ENCODE data around the gene YTHDF1.
"Not testable (repeated sequence)": the region's sequence is repeated elsewhere in the genome, so short reads cannot be mapped to it uniquely, and the experiment has no call there.

The YTHDF1 gene

DNA sequence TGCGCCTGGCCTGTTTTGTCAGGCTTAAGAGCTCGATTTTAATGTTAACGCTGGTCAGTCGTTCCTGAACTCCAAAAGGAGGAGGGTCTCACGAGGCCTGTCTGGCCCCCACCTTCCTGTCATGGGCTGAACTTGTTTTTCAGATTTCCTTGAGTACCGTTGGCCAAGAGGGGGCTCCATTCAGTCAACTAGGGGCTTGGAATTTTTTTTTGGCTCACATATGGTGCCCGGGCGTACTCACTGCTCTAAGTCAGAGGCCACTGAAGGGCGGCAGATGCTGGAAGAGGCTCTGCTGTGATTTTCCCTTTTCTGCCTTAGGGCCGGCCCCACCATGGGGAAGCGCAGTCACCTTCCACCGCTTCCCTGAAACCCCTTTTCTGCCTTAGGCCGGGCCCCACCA is 12.9 kb upstream of the YTHDF1 start:
- Histone ChIP-seq H3K4me3 (ENCODE audit: insufficient read depth, low read depth, low read length) (no peak overlapping the region), H3K27ac (ENCODE audit: insufficient read depth, low read depth, low read length, poor library complexity, severe bottlenecking) (no peak overlapping the region), H3K4me1 (ENCODE audit: control insufficient read depth, insufficient read depth, low read length) (peaks cover 15% of the 10 kb centered on the region), H3K27me3 (ENCODE audit: control insufficient read depth, insufficient read depth, low read length, poor library complexity, severe bottlenecking) (no peaks in the 10 kb centered on the region), H3K36me3 (ENCODE audit: control insufficient read depth, insufficient read depth, low read length) (no peaks in the 10 kb centered on the region), H3K9me3 (ENCODE audit: control insufficient read depth, low read length) (no peaks in the 10 kb centered on the region)
- WGBS, 2 experiments, result 56 to 58% methylated on average over 13 of the region's 13 CpGs

DNA sequence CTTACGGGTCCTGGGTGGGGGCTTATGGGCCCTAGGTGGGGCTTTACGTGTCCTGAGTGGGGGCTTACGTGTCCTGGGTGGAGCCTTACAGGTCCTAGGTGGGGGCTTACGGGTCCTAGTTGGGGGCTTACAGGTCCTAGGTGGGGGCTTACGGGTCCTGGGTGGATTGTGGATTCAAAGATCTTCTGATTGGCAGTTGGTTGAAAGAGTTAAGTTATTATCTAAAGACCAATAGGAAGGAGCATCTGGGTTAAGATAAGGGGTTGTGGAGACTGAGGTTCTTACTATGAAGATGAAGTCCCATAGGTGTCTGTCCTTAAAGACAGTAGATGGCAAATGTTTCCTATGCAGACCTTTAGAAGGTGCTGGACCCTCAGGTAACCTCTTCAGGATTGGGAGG is 11.3 kb upstream of the YTHDF1 start:
- 96 to 97% methylated on average over 5 of the region's 5 CpGs for WGBS, 2 experiments
- no peaks in the 10 kb centered on the region for H3K9me3 ChIP-seq (ENCODE audit: control insufficient read depth, low read length)
- H3K4me3 ChIP-seq (ENCODE audit: insufficient read depth, low read depth, low read length), result no peak overlapping the region
- H3K27me3 ChIP-seq (ENCODE audit: control insufficient read depth, insufficient read depth, low read length, poor library complexity, severe bottlenecking), result no peaks in the 10 kb centered on the region
- no peak overlapping the region for H3K27ac ChIP-seq (ENCODE audit: insufficient read depth, low read depth, low read length, poor library complexity, severe bottlenecking)
- no peaks in the 10 kb centered on the region for H3K36me3 ChIP-seq (ENCODE audit: control insufficient read depth, insufficient read depth, low read length)
- H3K4me1 ChIP-seq (ENCODE audit: control insufficient read depth, insufficient read depth, low read length), result peaks cover 15% of the 10 kb centered on the region

GRCh38 chr20:63226042-63226943 is 10.4 kb upstream of the YTHDF1 start:
- H3K36me3 ChIP-seq (ENCODE audit: control insufficient read depth, insufficient read depth, low read length), result no peaks in the 10 kb centered on the region
- peaks cover 4% of the 10 kb centered on the region for H3K27me3 ChIP-seq (ENCODE audit: control insufficient read depth, insufficient read depth, low read length, poor library complexity, severe bottlenecking)
- H3K27ac ChIP-seq (ENCODE audit: insufficient read depth, low read depth, low read length, poor library complexity, severe bottlenecking), result no peak overlapping the region
- H3K9me3 ChIP-seq (ENCODE audit: control insufficient read depth, low read length), result no peaks in the 10 kb centered on the region
- no peak overlapping the region for H3K4me3 ChIP-seq (ENCODE audit: insufficient read depth, low read depth, low read length)
- WGBS, 2 experiments, result 86 to 87% methylated on average over 19 of the region's 19 CpGs
- peaks cover 15% of the 10 kb centered on the region for H3K4me1 ChIP-seq (ENCODE audit: control insufficient read depth, insufficient read depth, low read length)

- no peak overlapping the region for H3K27ac ChIP-seq (ENCODE audit: insufficient read depth, low read depth, low read length, poor library complexity, severe bottlenecking)
- H3K27me3 ChIP-seq (ENCODE audit: control insufficient read depth, insufficient read depth, low read length, poor library complexity, severe bottlenecking), result peaks cover 11% of the 10 kb centered on the region
- 89 to 90% methylated on average over 7 of the region's 7 CpGs for WGBS, 2 experiments
- peaks cover 15% of the 10 kb centered on the region for H3K4me1 ChIP-seq (ENCODE audit: control insufficient read depth, insufficient read depth, low read length)
- no peaks in the 10 kb centered on the region for H3K9me3 ChIP-seq (ENCODE audit: control insufficient read depth, low read length)
- no peaks in the 10 kb centered on the region for H3K36me3 ChIP-seq (ENCODE audit: control insufficient read depth, insufficient read depth, low read length)
- no peak overlapping the region for H3K4me3 ChIP-seq (ENCODE audit: insufficient read depth, low read depth, low read length)
Observed at GRCh38 chr20:63225082-63225454, 9.1 kb upstream of the YTHDF1 start.

GRCh38 chr20:63224412-63225081 is 8.6 kb upstream of the YTHDF1 start:
- Histone ChIP-seq H3K4me1 (ENCODE audit: control insufficient read depth, insufficient read depth, low read length) (peaks cover 12% of the 10 kb centered on the region), H3K27ac (ENCODE audit: insufficient read depth, low read depth, low read length, poor library complexity, severe bottlenecking) (no peak overlapping the region), H3K9me3 (ENCODE audit: control insufficient read depth, low read length) (no peaks in the 10 kb centered on the region), H3K36me3 (ENCODE audit: control insufficient read depth, insufficient read depth, low read length) (no peaks in the 10 kb centered on the region), H3K4me3 (ENCODE audit: insufficient read depth, low read depth, low read length) (no peak overlapping the region), H3K27me3 (ENCODE audit: control insufficient read depth, insufficient read depth, low read length, poor library complexity, severe bottlenecking) (peaks cover 11% of the 10 kb centered on the region)
- 55 to 57% methylated on average over 16 of the region's 16 CpGs for WGBS, 2 experiments

DNA sequence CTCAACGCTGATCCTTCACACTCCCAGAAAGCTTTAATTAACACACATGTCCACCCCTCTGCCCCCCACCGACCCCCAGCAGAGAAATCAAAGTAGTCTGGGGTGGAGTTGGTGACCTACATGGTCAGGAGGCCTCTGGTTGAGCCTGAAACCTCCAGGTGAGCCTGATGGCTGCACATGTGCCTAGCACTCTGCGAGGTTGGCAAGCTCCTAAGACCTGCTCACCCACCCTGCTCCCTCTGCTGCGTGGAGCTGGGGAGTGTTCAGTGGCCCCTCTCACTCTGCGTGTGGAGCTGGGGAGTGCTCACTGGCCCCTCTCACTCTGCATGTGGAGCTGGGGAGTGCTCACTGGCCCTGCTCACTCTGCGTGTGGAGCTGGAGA is 7.9 kb upstream of the YTHDF1 start:
- Histone ChIP-seq H3K4me3 (ENCODE audit: insufficient read depth, low read depth, low read length) (no peak overlapping the region), H3K36me3 (ENCODE audit: control insufficient read depth, insufficient read depth, low read length) (no peaks in the 10 kb centered on the region), H3K27ac (ENCODE audit: insufficient read depth, low read depth, low read length, poor library complexity, severe bottlenecking) (no peak overlapping the region), H3K9me3 (ENCODE audit: control insufficient read depth, low read length) (no peaks in the 10 kb centered on the region), H3K4me1 (ENCODE audit: control insufficient read depth, insufficient read depth, low read length) (peaks cover 8% of the 10 kb centered on the region), H3K27me3 (ENCODE audit: control insufficient read depth, insufficient read depth, low read length, poor library complexity, severe bottlenecking) (peaks cover 11% of the 10 kb centered on the region)
- WGBS, 2 experiments, result 77 to 78% methylated on average over 6 of the region's 6 CpGs

DNA sequence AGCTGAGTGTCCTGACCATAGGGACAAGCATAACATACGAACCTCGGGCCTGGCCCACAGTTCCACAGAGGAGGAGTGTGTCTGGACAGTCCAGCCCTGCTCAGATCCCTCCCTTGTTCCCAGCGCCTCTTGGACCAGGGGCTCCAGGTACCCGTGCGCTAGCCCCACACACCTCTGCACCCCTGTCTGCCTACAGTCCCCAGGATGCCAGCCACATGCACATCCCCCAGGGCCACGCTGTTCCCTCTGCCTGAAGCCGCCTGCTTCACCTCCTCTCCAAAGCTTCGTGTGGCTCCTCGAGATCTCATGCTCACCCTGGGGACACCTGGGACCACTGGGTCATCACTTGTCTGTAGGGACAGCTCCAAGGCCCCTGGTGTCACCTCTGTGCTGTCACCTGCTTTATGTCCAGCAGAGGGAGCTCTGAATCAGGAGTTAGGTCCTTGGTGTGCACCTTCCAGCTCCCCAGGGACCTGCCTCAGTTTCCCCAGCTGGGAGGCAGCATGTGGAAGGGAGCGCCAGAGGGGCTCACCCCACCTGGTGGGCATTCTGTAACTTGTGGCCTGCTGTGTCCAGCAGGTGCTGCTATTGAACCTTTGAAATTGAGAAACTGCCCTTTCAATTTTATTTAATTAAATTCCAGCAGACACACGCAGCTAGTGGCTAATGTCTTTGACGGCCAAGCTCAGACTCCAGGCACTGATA is 7.3 kb upstream of the YTHDF1 start:
- WGBS, 2 experiments, result 60 to 61% methylated on average over 12 of the region's 12 CpGs
- H3K27ac ChIP-seq (ENCODE audit: insufficient read depth, low read depth, low read length, poor library complexity, severe bottlenecking), result no peak overlapping the region
- no peaks in the 10 kb centered on the region for H3K36me3 ChIP-seq (ENCODE audit: control insufficient read depth, insufficient read depth, low read length)
- peaks cover 11% of the 10 kb centered on the region for H3K27me3 ChIP-seq (ENCODE audit: control insufficient read depth, insufficient read depth, low read length, poor library complexity, severe bottlenecking)
- no peak overlapping the region for H3K4me3 ChIP-seq (ENCODE audit: insufficient read depth, low read depth, low read length)
- H3K9me3 ChIP-seq (ENCODE audit: control insufficient read depth, low read length), result no peaks in the 10 kb centered on the region
- H3K4me1 ChIP-seq (ENCODE audit: control insufficient read depth, insufficient read depth, low read length), result peaks cover 8% of the 10 kb centered on the region

GRCh38 chr20:63222541-63222940 is 6.6 kb upstream of the YTHDF1 start:
- 79 to 81% methylated on average over 7 of the region's 7 CpGs for WGBS, 2 experiments
- no peaks in the 10 kb centered on the region for H3K9me3 ChIP-seq (ENCODE audit: control insufficient read depth, low read length)
- no peak overlapping the region for H3K4me3 ChIP-seq (ENCODE audit: insufficient read depth, low read depth, low read length)
- peaks cover 11% of the 10 kb centered on the region for H3K27me3 ChIP-seq (ENCODE audit: control insufficient read depth, insufficient read depth, low read length, poor library complexity, severe bottlenecking)
- peaks cover 8% of the 10 kb centered on the region for H3K4me1 ChIP-seq (ENCODE audit: control insufficient read depth, insufficient read depth, low read length)
- H3K27ac ChIP-seq (ENCODE audit: insufficient read depth, low read depth, low read length, poor library complexity, severe bottlenecking), result no peak overlapping the region
- H3K36me3 ChIP-seq (ENCODE audit: control insufficient read depth, insufficient read depth, low read length), result no peaks in the 10 kb centered on the region

- H3K4me3 ChIP-seq (ENCODE audit: insufficient read depth, low read depth, low read length); H3K9me3 ChIP-seq (ENCODE audit: control insufficient read depth, low read length); H3K27ac ChIP-seq (ENCODE audit: insufficient read depth, low read depth, low read length, poor library complexity, severe bottlenecking); H3K36me3 ChIP-seq (ENCODE audit: control insufficient read depth, insufficient read depth, low read length): not testable (repeated sequence)
- peaks cover 14% of the 10 kb centered on the region for H3K4me1 ChIP-seq (ENCODE audit: control insufficient read depth, insufficient read depth, low read length)
- peaks cover 11% of the 10 kb centered on the region for H3K27me3 ChIP-seq (ENCODE audit: control insufficient read depth, insufficient read depth, low read length, poor library complexity, severe bottlenecking)
- 74 to 77% methylated on average over 11 to 12 of the region's 12 CpGs for WGBS, 2 experiments
Observed at GRCh38 chr20:63221400-63222053, 5.6 kb upstream of the YTHDF1 start.
